Hepatic stellate cell (primary cell): ENCODE data around the gene PALLD.

Experiments
- DNase-seq: peaks from one replicate; pipeline ENCODE4 v3.0.0; 2011; ENCODE audit warnings: low spot score

PALLD gene

DNA sequence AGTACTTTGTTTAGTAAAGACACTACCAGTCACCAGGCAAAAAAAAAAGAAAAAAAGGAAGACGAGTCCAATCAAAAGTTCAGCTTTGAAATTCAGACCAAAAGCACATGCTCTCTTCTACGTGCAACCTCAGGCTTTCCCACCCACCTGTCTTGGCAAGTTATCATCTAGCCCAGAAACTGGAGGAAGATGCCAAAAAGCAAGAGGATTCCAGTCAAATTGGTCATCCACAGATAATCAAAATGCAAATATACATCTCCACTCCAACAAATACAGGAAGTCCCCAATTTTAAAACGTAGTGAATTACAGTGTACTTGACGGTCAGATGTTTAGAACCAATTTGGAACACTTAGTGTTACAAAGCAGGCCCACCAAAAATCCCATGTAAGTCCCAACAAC is 96.5 kb downstream of the PALLD start:
- DNase-seq, result no peak

DNA sequence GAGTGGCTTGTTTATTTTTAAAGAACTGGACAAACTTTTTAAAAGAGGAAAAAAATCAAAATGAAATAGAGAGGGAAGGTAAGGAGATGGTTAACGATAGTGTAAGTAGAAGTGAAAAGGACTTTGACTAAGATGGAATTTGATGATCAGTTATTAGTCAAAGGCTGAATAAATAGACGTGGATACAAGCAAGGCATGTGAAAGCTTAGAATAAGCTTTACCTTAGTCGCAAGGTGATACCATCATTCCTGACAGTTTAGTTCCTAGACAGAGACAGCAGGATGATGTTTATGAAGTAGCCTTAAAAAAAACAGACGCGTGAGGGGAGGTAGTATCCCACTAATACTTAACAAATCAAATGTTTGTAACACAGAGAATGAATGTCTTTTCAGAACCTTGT is 97.3 kb downstream of the PALLD start:
- DNase-seq, result no peak

DNA sequence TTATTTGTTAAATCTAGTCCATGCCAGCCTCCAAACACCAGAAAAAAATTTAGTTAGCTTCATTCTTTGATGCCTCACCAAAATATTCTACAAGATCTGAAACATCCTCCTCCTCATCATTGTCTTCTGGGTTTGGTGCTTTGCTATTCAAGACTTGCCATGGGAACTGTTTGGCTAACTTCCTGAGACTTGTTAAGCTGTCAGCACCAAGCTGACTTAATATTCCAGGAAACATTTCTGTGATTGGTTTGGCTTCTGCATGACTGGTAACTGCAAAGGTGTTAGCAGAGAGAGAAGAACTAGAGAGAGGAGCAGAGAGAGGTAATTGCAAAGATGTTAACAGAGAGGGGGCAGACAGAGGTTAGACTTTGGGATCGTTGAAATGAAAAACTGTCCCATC is 101.3 kb downstream of the PALLD start:
- DNase-seq, result no peak

GRCh38 chr4:168600796-168601583 is 104.1 kb downstream of the PALLD start:
- DNase-seq, result no peak

- DNase-seq, result no peak
These were observed 105.0 kb downstream of the PALLD start for GRCh38 chr4:168601899-168602298.

GRCh38 chr4:168604496-168605373 is 107.9 kb downstream of the PALLD start:
- DNase-seq, result peak; percentile 43

DNA sequence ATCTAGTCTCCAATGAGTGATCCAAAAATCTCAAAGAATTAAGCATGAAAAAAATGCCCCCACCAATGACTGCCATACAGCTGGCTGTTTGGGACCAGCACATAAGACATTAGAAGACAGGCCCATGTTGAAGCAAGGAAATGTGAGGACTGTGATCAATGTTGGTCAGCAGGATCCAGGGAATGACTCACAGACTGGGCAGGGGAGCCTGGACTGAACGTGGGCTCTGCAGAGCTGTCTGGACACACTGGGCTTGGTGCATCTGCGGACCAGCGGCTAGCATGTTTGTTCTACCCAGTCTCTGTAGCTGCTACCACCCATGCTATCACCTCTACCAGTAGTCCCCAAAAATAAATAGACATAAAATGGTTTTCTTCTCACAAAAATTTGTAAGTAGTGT is 108.6 kb downstream of the PALLD start:
- DNase-seq, result no peak

DNA sequence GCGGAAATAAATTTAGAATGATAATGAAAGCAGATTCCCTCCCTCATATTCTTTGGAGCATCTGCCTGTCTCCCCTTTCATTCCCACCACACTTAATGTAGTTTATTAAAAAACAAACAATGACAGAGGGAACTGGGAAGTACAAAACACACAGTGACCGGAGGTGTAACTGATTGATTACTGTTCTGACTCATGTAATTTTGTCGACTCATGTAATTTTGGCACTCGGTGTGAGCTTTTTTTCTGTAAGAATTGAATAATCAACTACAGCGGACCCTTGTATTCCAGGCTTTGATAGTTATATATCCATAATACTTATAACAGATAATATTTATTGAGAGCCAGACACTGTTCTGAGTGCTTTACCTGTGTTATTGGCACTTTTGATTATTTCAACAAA is 110.4 kb downstream of the PALLD start:
- no peak for DNase-seq

DNA sequence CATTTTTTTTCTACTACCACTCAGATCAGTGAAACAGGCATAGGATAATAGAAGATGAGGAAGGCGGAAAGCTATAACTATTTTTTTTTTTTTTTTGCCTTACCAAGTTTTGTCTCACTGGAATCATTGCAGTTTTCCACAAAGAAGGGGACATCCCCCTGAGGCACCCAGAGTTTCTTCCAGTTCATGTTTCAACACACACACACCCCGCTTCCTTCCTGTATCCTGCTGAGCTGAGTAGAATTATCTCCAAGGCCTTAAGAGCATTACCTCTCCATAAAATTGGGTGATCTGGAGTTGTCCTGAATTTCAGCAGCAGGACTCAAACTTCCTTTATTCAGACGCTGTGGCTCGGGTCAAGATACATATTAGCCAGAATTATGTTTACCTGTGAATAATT is 111.9 kb downstream of the PALLD start:
- no peak for DNase-seq

DNA sequence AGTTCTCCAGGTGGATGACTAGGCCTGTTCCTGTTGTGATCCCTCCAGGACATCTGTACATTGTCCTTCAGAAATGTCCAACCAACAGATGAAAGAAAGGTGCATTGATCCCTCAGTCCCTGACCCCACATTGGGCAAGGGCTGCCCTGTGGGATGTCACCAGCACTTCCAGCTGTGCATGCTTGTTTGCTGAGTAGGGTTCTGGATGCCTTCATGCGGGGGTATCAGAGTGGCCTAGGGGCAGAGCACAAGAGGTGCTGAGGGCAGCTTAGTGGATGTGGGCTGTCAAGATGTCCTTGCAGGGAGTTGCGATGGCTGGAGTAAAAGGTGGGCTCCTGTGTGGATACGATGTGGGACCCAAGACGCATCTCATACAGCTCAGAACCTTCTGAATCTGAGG is 112.5 kb downstream of the PALLD start:
- no peak for DNase-seq

DNA sequence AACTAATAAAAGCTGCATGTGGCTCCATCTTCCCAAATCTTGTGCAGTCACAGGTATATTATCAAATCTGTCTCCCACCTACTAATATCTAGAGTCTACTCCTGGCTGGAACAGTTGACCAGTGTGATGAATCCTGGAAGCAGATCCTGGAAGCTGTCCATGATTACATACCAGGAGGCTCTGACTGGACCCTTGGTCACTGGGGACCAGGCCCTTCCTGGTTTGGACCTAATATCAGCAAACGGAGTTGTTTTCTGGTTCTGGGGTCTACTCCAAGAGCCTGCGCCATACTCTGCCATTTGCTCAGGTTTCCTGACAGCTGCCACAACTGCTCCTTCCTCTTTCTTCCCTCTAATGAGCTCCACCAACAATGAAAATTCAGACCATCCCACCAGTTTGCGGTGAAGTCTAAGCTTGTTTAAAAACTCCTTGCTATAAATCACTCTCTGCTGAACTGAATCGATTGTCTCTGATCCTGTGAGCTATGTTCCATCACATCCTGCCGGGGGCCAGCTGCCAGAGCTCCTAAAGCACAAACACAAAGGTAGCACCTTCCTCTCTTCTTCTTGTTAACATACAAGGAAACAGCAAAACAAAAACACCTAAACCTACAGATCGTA is 114.2 kb downstream of the PALLD start:
- DNase-seq, result peak; percentile 35

DNA sequence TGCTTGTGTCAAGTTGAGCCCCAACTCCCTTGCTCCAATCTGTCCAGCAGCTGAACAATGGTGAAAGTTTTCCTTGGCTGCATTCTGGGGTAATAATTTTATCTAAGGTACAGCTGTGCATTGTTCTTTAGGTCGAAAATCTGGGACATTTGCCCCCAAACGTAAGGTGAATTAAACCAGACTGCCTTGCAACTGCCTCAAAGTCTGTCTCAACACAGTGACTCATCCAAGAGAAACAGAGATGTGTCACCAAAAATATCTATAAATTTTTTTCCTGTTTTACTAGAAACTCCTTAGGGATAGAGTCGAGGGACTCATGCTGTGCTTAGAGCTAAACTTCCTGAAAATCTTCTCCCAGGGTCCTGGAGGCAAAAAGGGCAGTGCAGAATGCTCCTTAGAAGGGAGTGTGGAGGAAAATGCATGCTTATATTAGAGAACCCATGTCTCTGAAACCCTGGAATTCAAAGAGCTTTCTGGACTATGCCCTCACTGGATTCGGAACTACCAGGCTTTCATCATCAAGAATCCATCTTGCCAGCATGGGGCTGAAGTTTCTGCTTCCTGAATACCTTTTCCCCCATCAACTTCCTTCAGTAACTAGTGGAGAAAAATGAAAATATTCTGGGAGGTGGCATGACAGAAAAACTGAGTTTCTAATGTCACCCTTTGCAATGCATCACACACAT is 115.7 kb downstream of the PALLD start:
- DNase-seq, result no peak

DNA sequence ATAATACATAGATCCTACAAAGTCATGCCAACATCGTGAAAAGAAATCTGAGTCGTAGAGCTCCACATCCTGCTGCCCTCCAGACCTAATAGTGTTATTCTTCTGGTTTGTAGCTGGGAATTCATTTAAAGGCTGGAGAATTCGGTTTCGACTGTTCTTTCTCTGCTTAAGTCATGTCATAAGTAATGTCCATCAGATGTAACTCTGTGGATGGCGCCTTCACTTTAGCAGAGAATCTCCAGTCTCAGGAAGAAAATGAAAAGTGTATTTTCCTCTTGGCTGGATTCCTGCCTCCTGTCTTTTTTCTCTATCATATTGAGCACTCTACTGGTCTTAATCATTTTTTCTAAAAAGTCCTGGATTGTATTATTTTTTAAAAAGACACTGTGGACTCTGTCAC is 117.0 kb downstream of the PALLD start:
- DNase-seq, result no peak

DNA sequence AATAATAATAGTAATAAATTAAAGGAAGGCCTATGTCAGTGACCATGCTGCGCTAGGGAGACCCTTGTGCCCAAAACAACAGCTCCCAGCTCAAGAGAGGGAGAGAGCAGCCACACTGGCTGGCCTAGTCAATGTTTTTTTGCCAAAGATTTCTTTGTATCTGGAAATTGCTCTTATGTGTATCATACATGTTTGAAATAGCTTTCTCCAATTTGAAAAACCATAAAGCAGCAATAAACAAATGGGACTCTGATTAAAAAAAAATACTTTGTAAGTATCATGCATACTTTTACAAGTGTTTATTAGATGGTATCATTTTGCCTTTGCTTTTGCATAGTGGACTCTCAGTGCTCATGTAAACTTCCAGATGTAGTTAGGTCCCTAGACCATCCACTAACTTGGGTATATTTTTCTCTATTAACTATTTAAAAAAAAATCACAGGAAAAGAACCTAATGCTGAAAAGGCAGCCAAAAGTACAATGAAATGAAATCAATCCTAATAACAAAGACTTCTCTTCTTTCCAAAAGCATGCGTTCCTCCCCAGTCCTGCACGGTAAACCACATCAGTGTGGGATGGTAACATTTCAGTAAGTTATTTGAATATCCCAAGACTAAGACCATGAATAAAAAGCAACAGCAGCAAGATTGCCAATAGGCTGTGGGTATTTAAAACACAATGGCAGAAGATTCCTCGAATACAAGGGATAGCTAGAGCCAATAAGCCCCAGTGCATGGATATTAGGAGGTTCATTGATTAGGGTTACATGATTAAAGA is 117.6 kb downstream of the PALLD start:
- no peak for DNase-seq

- DNase-seq, result no peak
These were observed 118.6 kb downstream of the PALLD start for GRCh38 chr4:168615294-168616065.

GRCh38 chr4:168618577-168619265 is 121.9 kb downstream of the PALLD start:
- DNase-seq, result peak; percentile 59

- no peak for DNase-seq
These were observed 122.4 kb downstream of the PALLD start for GRCh38 chr4:168619266-168619631.

- DNase-seq, result no peak
These were observed 125.1 kb downstream of the PALLD start for GRCh38 chr4:168621806-168622589.

DNA sequence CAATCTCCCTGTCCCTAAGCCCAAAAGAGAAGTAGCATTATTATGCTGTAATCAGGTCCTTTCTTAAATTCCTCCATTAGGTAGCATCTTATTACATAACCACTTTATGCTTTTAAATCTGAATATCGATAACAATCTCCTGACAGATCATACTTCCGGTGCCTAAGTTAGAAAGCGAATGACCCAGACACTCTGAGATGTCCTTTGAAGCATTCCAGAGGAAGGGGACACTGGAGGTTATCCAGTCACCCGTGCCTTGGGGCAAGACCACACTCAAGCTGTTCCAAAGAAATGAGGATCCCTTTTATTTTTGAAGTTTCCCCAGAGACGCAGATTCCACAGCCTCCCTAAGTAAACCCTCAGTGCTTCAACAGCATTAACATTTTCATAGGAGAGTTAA is 125.7 kb downstream of the PALLD start:
- no peak for DNase-seq
